ENCODE results near the gene ARPC1B.

Gene ARPC1B

DNA sequence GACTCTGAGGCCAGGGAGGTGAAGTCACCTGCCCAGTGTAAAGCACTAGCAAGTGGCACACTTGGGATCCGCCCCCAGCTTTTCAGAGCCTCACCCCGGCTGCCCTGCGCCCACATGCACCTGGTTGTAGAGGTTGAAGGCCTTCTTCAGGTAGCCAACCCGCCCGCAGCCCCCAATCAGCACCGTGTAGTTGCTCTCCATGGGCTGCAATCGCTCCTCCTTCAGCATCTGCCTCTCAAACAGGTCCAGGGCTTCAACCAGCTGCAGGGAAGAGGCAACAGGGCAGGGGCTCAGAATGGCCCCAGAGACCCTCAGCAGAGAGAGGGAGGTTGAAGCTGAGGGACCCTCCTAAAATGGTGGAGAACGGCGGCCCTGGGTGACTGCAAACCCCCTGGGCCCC is 58.6 kb downstream of the ARPC1B start:
- TF ChIP-seq, protein P1, sequence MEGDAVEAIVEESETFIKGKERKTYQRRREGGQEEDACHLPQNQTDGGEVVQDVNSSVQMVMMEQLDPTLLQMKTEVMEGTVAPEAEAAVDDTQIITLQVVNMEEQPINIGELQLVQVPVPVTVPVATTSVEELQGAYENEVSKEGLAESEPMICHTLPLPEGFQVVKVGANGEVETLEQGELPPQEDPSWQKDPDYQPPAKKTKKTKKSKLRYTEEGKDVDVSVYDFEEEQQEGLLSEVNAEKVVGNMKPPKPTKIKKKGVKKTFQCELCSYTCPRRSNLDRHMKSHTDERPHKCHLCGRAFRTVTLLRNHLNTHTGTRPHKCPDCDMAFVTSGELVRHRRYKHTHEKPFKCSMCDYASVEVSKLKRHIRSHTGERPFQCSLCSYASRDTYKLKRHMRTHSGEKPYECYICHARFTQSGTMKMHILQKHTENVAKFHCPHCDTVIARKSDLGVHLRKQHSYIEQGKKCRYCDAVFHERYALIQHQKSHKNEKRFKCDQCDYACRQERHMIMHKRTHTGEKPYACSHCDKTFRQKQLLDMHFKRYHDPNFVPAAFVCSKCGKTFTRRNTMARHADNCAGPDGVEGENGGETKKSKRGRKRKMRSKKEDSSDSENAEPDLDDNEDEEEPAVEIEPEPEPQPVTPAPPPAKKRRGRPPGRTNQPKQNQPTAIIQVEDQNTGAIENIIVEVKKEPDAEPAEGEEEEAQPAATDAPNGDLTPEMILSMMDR (IDR thresholded peaks at IDR 0.05; ENCODE audit: control insufficient read depth, insufficient read depth, low read depth, low read length, missing control alignments): no peak
- DNase-seq (ENCODE audit: low read depth): no peak
- no peak overlapping the region for H3K4me3 ChIP-seq (ENCODE audit: control insufficient read depth, low read depth, low read length)

DNA sequence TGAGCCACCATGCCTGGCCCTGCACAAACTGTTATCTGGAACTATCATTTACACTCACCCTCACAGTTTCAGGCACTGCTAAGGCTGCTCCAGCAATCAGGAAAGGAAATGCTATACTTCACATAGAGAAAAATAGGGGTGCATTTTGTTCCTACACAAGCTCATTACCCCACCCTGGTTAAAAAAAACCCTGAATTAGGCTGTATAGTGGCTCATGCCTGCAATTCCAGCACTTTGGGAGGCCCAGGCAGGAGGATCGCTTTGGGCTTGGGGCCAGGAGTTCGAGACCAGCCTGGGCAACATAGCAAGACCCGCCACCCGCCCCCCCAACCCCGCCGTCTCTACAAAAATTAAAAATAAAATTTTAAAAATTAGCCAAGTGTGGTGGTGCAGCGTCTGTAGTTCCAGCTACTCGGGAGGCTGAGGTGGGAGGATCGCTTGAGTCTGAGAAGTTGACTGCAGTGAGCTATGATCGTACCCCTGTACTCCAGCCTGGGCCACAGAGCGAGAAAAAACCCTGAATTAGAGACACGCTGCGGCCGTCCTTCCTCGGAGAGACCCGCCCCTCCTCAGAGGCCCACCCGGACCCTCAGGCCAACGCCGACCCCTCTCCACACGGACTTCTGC is 63.5 kb downstream of the ARPC1B start:
- TF ChIP-seq, protein P1 (IDR thresholded peaks at IDR 0.05; ENCODE audit: control insufficient read depth, insufficient read depth, low read depth, low read length, missing control alignments): no peak
- H3K4me3 ChIP-seq (ENCODE audit: control insufficient read depth, low read depth, low read length): peak overlapping the region; percentile 99
- no peak for DNase-seq (ENCODE audit: low read depth)

DNA sequence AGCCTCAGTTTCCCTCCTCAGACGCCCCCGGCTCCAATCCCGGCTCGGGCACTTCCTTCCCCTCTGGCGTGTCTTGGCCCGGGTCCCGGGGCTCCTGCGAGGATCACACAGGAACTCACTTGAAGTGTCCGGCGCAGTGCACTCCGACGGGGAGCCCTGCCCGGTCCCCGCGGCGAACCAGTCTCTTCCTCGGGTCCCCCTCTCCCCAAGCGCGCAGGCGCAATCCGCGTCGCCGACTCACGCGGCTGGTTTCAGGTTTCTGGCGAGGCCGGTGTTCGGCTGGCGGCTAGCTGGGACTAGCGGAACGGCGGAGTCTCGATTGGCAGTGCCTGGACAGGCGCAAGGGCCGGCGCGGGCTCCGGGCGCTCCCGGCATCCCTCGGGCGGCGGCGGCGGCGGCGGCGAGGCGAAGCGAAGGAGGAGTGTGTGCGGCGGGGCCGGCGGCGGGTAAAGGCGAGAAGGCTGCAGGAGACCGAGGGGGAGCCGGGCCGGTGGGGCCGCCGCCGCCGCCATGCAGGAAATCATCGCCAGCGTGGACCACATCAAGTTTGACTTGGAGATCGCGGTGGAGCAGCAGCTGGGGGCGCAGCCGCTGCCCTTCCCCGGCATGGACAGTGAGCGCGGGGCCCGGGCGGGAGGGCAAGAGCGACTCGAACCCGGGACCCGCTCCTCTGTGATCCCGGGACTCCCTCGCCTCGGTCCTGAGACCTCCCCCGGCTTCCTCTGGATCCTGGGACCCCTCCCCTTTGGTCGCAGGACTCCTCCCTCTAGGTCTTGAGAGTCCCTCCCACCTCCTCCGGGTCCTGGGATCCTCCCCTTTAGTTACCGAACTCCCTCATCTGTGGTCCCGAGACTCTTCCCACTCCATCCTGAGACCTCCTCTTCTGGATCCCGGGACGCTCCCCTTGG is 64.3 kb downstream of the ARPC1B start, which contains the start of the genes CPSF4 and PTCD1:
Gene CPSF4 (plus strand): TSS at position 371 of the 908 bp plus-strand sequence. CDS start 140 bp downstream, at position 511.
Gene PTCD1 (minus strand): TSS at position 226 of the 908 bp plus-strand sequence. CDS start 3,556 bp downstream, outside the sequence.
- H3K4me3 ChIP-seq (ENCODE audit: control insufficient read depth, low read depth, low read length): peak within 1 kb of the TSS; percentile 99
- DNase-seq (ENCODE audit: low read depth): peak; percentile 79
- TF ChIP-seq, protein P1 (IDR thresholded peaks at IDR 0.05; ENCODE audit: control insufficient read depth, insufficient read depth, low read depth, low read length, missing control alignments): no peak

DNA sequence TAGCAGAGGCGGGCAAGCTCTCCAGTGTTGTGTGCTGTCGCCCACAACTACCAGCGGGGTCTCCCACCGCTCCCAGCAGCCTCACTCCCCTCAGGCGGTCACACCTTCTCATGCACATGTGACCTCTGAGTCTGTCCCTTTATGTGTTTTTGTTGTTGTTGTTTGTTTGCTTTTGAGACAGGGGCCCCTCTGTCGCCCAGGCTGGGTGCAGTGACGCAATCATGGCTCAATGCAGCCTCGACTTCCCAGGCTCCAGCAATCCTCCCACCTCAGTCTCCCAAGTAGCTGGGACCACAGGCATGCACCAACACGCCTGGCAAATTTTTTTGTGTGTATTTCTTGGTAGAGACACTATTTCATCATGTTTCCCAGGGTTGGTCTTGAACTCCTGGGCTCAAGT is 65.7 kb downstream of the ARPC1B start:
- DNase-seq (ENCODE audit: low read depth): peak; percentile 24
- TF ChIP-seq, protein P1 (IDR thresholded peaks at IDR 0.05; ENCODE audit: control insufficient read depth, insufficient read depth, low read depth, low read length, missing control alignments): no peak
- peak overlapping the region; percentile 99 for H3K4me3 ChIP-seq (ENCODE audit: control insufficient read depth, low read depth, low read length)

Data from AG09309 (cell line).